GM06990 (cell line): Measurements from ENCODE around the gene PCGF1.
A peak's percentile ranks its signal among the peaks of the same experiment; 100 is the strongest.

Experiments
- DNase-seq: peaks from one replicate; pipeline ENCODE4 v3.0.0-alpha.2; 2011; ENCODE audit not compliant: insufficient read length; ENCODE audit errors: extremely low read depth
- H3K27me3 ChIP-seq: replicated peaks from 2 replicates; pipeline ENCODE4 v1.6.0; 2011; ENCODE audit warnings: low read length; ENCODE audit not compliant: control insufficient read depth, insufficient read depth
- H3K36me3 ChIP-seq: 2 replicates; pipeline ENCODE4 v1.5.1; 2011; ENCODE audit warnings: low read length; ENCODE audit not compliant: control insufficient read depth, insufficient read depth
- H3K4me3 ChIP-seq: replicated peaks from 2 replicates; pipeline ENCODE4 v1.5.1; 2011; ENCODE audit warnings: low read depth, mild to moderate bottlenecking, control low read depth, low read length
- CTCF ChIP-seq: IDR thresholded peaks from 2 replicates; pipeline ENCODE4 v1.5.1; 2011; ENCODE audit warnings: low read length, control low read depth, mild to moderate bottlenecking, inconsistent platforms; ENCODE audit not compliant: insufficient read depth, poor library complexity, severe bottlenecking

Gene PCGF1

GRCh38 chr2:74524955-74525716, 17.6 kb upstream of the PCGF1 start:
- no peak for TF ChIP-seq CTCF
- no peaks in the 10 kb centered on the region for H3K27me3 ChIP-seq
- no peak for DNase-seq
- peaks cover 18% of the 10 kb centered on the region for H3K36me3 ChIP-seq
- H3K4me3 ChIP-seq, result no peak overlapping the region

GRCh38 chr2:74524005-74524404, 16.5 kb upstream of the PCGF1 start:
- no peaks in the 10 kb centered on the region for H3K27me3 ChIP-seq
- no peak for DNase-seq
- no peak for TF ChIP-seq CTCF
- no peak overlapping the region for H3K4me3 ChIP-seq
- H3K36me3 ChIP-seq, result peaks cover 18% of the 10 kb centered on the region

- no peak for TF ChIP-seq CTCF
- Histone ChIP-seq H3K27me3 (no peaks in the 10 kb centered on the region), H3K4me3 (no peak overlapping the region), H3K36me3 (peaks cover 14% of the 10 kb centered on the region)
- no peak for DNase-seq
Observed at GRCh38 chr2:74522516-74522915, 15.0 kb upstream of the PCGF1 start.

GRCh38 chr2:74516650-74517049, 9.2 kb upstream of the PCGF1 start:
- peaks cover 2% of the 10 kb centered on the region; the same call in 1 of the 2 replicates for H3K27me3 ChIP-seq
- DNase-seq, result no peak
- no peak for TF ChIP-seq CTCF
- H3K36me3 ChIP-seq, result no peaks in the 10 kb centered on the region
- no peak overlapping the region for H3K4me3 ChIP-seq

- peak; percentile 71 for DNase-seq
- no peak for TF ChIP-seq CTCF
- H3K27me3 ChIP-seq, result peaks cover 2% of the 10 kb centered on the region; the same call in 1 of the 2 replicates
- H3K36me3 ChIP-seq, result no peaks in the 10 kb centered on the region
- H3K4me3 ChIP-seq, result 0 out of 2 replicates have a peak overlapping the region, but pooled peaks have one; percentile 8
Observed at GRCh38 chr2:74515981-74516633, 8.6 kb upstream of the PCGF1 start.
